Middle frontal gyrus (tissue), 1 donor: ENCODE data around the gene RRAGD.
A peak's percentile ranks its signal among the peaks of the same experiment; 100 is the strongest.

Experiments
- DNase-seq: peaks from one replicate; pipeline ENCODE4 v3.0.0-alpha.2; 2015; ENCODE audit warnings: low spot score; ENCODE audit errors: extremely low spot score

Gene RRAGD, protein sequence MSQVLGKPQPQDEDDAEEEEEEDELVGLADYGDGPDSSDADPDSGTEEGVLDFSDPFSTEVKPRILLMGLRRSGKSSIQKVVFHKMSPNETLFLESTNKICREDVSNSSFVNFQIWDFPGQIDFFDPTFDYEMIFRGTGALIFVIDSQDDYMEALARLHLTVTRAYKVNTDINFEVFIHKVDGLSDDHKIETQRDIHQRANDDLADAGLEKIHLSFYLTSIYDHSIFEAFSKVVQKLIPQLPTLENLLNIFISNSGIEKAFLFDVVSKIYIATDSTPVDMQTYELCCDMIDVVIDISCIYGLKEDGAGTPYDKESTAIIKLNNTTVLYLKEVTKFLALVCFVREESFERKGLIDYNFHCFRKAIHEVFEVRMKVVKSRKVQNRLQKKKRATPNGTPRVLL

DNA sequence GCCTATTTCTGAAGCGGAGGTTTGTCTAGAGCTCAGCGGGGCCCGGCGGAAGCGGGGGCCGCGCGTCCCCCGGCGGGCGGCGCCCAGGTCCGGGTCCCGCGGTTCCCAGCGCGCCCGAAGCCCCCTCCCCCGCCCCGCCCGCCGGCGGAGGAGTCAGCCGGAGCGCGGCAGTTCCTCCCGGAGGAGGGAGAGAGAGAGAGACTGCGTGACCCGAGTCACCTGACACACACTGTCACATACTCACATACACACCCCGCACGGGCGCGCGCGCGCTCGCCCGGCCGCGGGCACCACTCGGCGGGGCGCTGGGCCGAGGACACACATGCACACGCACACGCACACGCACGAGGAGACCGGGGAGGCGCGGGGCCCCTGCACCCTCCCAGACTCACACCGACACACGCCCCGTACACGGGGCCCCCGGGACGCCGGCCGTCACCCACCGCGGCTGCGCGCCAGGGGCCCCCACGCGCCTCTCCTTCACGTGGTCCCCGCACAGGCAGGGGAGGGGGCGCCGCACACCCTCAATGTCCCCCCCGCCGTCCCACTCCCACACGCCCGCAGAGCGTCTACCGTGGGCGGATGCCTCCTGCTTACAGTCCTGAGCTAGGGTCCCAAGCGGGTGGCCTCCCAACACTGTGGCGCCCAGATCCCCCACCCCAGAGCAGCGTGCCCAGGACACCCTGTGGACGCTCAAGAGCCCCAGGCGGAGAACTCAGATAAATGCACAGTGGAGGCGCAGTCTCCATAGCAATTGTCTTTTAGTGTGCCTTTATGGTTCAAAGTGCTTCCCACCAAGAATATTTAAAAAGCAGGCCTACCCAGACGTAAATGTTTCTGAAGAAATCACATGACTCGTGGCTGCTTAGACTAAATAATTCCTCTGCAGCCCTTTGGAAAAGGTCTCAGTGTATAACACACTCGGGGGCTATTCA is at the start of gene RRAGD:
Gene RRAGD (minus strand): TSS at position 203 of the 935 bp plus-strand sequence. CDS start 280 bp downstream, outside the sequence.
- peak; percentile 48 for DNase-seq

DNA sequence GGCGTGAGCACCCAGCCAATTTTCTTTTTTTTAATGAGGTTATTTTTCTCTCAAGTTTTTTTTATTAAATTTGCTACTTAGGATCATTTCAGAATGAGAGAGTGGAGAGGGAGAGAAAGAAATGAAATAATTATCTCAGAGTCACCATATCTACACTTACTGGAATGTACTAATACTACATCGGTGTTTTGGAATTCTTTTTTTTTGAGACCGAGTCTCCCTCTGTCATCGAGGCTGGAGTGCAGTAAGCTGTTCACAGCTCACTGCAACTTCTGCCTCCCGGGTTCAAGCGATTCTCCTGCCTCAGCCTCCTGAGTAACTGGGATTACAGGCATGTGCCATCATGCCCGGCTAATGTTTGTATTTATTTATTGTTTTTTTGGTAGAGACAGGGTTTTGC is 48.6 kb upstream of the RRAGD start:
- no peak for DNase-seq

DNA sequence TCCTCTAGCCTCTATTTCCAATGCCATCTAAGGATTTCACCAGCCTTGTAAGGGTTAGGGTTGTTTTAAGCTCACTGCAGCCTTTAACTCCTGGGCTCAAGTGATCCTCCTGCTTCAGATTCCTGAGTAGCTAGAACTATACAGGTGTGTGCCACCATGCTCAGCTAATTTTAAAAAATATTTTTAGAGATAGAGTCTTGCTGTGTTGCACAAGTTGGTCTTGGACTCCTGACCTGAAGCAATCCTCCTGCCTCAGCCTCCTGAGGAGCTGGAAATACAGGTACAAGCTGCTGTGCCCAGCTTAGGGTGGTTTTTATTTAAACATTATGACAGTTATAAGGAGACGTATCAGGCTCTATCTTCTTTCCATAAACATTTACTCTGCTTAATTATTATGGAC is 47.4 kb upstream of the RRAGD start:
- no peak for DNase-seq

DNA sequence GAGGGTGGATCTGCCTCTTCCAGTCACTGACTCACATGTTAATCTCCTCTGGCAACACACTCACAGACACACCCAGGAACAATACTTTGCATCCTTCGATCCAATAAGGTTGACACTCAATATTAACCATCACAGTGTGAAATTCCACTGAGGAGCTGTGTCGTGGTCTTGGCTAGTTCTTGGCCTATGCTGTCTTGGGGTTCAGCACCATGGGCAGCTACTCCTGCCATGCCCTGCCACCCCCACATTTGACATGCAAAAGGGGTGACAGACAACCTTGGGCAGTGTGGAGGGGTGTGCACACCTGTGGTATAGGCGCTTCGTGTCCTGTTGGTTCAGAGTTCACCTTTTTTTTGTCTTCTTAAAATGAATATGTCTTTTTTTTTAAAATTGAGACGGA is 46.6 kb upstream of the RRAGD start:
- no peak for DNase-seq

DNA sequence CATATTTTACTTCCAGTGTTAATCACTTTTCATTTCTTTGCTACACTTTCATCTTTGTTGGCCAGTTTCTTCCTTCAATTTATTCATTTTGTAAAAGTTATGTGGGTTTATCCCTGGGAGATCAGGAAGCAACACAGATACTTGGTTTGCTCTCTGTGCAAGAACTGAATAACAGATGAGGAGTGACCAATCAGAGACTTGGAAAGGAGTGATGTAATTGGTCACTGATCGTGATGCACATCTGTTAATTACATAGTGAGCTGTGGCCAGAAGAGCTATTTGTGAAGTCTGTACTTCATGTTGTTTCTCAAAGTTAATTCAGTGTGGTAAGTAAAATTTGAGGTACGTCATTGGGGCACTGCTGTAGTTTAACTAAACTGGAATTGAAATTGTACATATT is 42.2 kb upstream of the RRAGD start:
- no peak for DNase-seq

DNA sequence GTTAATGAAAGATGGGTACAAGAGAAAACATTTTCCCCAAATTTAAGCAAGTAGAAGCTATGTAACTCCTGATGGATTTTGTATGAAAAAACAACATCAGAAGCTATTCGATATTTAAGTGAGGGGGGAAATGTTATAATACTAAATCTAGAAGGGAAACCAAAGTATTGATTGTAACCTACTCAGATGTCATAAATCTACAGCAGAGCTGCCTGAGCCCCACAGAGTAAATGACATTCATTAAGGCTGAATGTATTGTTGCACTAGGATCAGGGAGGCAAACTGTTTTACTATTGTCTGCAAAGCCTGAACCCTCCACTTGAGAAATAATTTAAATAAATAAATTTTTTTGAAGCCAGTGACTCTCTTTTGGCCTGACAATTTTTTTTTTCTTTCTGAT is 40.2 kb upstream of the RRAGD start:
- no peak for DNase-seq

DNA sequence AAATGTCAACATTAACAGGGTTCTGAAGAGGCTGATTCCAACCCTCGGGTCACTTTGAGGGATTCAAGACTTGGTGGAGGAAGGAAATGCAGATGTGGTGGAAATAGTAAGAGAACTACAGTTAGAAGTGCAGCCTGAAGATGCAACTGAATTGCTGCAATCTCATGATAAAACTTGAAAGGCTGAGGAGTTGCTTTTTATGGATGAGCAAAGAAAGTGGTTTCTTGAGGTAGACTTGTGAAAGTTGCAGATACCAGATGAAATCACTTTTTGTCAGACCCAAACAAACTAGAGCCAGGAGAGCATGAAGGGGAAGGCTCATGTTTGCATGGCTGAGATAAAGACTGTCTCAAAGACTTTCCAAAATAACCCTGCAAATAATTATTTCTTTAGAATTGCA is 37.1 kb upstream of the RRAGD start:
- DNase-seq: no peak

DNA sequence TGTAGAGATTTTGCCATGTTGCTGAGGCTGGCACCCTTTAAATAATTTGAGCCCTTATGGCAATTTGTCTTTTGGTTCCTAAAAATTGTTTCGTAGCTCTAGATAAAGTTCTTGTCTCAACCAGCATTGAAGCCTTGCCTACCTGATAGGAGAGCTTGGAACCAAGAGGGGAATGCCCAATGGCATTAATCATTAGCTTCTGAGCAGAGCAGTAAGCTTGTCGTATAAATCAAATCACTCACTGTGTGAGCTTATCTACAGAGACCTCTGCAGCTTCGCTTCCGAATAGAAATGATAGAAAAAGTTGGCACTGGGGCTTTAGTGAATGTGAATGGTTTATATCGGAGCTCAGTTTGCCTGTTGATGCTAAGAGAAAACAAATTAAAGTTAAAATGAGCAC is 31.6 kb upstream of the RRAGD start:
- no peak for DNase-seq

DNA sequence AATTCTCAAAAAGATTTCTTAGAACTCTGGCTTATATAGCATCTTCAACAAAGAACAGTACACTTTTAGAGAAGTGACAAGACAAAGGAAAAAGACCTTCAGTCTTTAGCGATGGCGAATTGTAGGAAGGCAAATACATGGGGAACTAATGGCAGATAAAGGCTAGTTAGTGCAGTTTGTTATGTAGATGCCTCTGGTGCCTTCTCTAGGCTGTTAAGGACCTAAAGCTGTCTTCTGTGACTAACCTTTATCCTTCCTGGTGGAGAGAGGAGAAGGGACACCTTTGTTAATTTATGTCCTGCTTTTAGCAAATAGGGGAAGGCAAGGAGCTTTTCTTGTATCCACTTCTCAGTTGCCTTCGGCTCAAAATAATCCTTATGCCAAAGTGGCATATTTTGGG is 28.1 kb upstream of the RRAGD start:
- DNase-seq: no peak

DNA sequence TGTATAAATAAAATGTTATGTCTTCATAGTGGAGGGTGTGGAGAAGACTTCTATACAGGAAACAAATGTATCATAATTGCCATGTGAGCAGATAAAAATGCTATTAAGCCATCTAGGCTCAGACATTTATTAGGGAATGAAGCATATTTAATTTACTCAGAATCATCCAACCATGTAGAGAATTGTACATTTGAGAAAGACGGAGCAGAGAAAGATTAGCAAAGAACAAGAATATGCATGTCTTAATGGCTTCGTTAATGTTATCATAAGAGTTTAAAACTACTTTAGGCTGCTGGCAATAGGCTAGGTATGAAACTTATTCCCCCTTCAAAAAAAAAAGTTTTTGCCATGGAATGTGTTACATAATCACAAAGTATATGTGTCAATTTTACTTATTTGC is 26.9 kb upstream of the RRAGD start:
- no peak for DNase-seq

DNA sequence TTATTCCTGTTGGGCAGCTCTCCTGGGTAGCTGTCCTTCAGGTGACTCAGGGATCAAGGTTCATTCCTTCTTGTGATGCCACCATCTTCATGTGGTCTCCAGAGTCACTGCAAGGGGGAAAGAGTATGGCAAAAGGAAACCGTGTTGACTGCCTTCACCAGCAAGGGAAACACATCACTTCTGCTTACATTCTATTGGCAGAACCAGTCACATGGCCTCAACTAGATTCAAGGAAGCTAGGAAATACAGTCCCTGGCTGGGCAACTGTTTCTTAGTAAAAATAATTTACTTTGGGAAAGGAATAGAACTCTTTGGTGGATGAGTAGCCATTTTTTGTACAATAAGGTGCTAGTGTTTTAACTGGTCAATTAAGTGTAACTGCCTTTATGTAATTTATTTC is 26.2 kb upstream of the RRAGD start:
- DNase-seq: no peak

DNA sequence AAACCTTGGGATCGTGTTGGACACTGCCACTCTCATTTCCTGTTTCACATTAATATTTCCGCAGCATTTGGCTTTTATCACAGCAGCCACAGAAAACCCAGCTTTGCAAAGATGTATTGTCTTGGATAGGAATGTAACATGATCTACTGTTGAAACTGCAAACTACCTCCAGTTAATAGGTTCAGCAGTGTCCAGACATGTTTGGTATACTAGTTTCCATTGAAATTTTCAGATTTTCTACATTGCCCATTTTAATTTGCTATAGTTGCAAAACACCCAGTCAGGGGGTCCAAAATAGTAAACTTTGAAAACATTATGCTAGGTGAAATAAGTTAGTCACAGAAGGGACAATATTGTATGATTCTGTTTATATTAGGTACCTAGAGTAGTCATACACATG is 24.2 kb upstream of the RRAGD start:
- no peak for DNase-seq

DNA sequence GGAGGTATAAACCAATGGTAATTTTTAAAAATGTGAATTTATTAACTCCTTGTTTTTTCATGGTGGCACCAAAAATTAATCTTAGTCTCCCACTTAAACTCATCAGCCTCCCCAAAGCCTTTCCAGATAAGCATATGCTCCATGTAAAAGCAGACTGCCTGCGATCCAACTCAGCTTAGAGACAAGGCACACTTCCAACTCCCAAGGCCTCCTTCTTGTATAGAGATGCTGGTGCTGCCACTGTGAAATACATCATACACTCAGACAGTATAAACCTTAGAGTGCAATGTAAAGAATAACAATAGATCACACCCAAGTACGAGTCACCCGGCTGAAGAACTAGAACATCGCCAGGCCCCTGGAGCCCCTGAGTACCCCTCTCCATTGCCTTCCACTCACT is 22.9 kb upstream of the RRAGD start:
- DNase-seq: no peak

DNA sequence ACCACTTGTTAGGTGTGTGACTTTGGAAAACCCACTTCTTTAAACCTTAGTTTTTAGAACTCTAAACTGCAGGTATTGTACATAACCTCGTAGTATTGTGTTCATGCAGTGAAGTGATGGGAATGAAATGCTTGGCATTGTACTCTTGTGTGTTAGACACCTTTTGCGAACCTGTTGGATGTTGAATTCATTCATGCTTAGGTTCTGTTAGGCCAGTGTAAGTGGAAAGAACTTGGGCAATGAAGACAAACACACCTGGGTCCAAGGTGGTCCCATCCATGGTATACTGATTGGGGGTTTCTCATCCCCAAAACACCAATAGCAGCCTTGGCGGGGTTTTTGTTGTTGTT is 22.1 kb upstream of the RRAGD start:
- DNase-seq: no peak

DNA sequence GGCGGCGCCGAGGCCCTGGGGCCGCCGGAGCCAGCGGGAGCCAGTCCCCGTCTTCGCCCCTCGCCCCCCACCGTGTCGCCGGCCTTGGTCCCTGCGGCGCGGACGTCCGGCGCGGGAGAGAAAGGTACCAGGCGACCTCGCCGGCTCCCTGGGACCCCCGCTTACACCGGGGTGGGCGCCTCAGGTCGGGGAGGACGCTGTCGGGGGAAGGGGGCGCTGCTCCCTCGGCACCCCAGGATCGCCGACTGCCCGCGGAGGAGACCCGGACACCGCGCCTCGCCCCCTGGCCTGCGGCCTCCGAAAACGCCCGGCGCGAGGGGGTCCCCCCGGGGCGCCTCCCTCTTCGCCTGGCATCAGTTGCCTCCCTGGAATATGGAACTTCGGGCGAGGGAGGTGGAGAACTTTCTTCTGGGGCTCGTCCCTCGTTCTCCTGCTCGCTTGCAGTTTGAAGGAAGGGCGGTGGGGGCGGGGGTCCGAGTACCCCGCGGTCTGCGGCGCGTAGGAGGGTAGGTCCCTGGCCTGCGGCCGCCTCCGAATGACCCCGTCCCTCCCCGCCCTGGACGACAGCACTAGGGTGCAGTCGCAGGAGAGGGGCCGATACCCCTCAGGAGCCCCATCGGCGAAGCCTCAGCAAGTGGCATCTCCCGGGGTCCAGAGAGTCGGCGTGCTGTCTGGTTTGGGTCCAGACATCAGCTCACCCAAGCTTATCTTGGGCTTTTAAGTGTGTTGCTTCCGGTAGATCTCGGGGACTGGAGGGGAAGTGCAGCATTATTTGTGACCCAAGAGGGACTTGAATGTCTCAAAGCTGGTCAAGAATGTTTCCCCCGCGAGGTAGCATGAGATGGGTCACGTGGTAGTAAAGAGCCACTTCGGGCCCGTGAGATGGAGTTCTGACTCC is 21.4 kb upstream of the RRAGD start:
- no peak for DNase-seq

DNA sequence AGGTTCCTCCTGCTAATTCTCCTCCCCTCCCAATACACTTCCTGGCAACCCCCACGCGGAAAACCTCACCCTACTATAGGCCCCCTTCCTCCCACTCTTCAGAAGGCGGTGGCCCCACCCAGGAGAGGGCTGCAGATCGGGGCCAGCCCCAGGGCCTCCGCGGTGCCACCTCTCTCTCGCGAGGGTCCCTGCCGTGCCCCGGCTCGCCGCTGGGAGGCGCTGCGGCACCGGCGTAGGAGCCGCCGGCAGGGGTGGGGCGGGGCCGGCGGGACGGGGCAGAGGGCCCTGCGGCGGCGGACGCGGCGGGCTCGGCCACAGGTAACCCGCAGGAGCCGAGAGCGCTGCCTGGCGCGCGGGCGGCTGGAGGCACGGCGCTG is 20.8 kb upstream of the RRAGD start, which contains the start of gene ANKRD6:
Gene ANKRD6 (plus strand): TSS at position 278 of the 377 bp plus-strand sequence. CDS start 133,825 bp downstream, outside the sequence.
- DNase-seq: no peak

DNA sequence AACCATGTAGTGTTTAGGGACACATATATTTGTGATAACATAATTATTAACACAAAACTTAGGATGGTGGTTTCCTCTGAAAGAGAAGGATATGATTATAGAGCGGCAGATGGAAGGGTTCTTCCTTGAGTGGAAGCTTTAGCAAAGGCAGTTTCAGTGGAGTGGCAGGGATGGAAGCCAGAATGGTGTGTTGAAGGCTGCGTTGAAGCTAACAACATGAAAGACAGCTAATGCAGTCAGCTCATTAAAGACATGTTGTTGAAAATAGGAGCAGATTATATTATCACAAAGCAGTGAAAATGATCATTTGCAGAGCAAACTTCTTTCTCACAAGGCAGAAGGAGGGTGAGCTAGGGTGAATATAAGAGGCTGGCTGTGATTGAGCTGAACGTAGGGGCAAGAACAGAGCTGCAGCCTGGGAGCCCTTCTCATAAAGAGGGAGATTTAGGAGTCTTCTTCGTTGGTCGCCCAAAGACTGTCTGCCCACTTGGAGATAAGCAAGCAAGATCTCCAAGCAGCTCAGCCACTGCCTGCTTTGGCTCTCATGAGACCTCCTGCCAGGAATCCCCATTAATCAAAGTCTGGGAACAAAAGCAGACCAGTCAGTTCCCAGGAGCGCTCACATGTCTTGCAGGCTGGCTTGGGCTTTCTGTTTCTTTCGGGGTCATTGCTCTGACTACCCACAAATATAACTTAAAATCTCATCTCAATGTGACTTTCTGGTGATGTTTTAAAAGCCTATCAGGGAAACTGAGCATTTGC is 18.3 kb upstream of the RRAGD start:
- DNase-seq: no peak

DNA sequence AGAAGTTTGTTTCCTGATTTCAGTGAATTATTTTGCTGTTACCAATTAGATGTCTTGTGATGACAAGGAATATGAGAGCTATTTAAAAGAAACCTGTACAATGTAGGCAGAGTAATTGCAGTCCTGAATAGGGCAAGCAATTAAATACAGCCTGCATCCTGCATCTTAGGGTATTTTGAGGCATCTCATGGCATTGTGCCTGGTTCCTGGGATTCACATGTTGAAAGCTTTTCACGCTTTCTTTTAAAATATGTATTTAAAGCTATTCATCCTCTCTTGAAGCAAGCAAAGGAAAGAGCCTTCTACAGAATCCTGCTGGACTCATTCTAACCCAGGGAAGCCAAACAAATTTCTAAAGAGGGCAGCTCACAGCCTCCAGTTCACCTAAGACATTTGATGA is 4.7 kb upstream of the RRAGD start:
- DNase-seq: no peak

DNA sequence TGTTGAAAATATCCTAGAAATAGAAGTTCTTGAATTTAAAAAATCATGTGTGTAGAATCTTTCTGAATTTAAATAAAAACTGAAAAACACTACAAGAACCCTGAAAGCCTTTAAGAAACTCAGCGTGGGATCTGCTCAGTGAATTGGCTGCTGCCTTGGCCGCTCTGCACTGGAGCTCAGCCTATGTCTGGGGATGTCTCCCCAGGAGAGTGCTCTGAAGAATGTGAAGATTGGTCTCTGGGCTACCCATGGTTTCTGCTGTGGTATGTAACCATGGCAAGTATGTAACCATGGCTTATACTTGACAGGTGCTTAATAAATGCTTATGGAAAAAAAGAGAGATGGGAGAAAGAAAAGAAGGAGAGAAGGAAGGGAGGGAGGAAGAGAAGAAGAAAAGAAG is 3.1 kb upstream of the RRAGD start:
- no peak for DNase-seq

DNA sequence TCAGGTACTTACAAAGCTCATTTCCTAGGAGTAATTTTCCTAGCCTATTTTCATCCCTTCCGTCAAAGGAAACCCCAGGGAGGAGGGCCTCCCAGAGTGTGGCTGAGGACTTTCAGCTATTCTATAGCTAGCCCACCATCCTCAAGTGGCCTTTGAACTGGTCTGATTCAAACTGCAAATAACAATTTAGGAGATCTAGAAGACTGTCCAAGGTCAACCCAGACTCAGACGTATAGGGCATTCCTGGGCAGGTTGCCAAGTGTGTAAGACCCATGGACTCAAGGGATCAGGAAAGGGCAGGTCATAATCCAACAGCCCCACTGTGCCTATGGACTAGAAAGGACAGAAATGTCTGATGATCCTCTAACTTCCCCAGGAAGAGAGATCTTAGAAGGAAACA is 2.1 kb upstream of the RRAGD start:
- no peak for DNase-seq

DNA sequence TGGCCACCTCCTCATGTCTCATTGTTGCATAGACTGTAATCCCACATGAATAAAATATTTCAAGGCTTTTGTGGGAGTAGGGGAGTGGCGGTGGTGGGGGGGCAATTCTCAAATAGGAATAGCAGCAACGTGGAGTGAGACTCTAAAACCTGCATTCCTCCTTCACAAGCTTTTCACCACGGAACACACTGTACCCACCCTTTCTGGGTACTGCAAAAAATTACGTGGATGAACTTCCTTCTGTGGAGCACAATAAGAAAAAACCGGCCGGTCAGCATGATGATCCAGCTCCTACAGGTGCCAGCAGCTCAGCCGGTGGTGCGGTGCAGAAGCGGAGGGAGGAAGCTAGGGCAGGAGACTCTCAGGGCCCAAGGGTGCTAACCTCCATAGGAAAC is 930 bp upstream of the RRAGD start:
- no peak for DNase-seq
